OCI-LY1 (cell line): Measurements from ENCODE around the gene ZNF334.

Source experiments
- EZH2 ChIP-seq: fragments of 200-600 bp; sonication (generic), shearing (Covaris generic); IDR thresholded peaks from 2 replicates; pipeline ENCODE4 v1.8.0; 2017; ENCODE audit warnings: borderline replicate concordance, mixed run types, mild to moderate bottlenecking, antibody characterized with exemption, low read length, moderate library complexity, mixed read lengths
- TF ChIP-seq, protein P1 (sequence below): fragments of 200-600 bp; sonication (generic), shearing (Covaris generic); IDR thresholded peaks from 2 replicates; pipeline ENCODE4 v1.5.1; 2017; ENCODE audit warnings: mild to moderate bottlenecking, antibody characterized with exemption, low read length, moderate library complexity, mixed read lengths

DNA sequence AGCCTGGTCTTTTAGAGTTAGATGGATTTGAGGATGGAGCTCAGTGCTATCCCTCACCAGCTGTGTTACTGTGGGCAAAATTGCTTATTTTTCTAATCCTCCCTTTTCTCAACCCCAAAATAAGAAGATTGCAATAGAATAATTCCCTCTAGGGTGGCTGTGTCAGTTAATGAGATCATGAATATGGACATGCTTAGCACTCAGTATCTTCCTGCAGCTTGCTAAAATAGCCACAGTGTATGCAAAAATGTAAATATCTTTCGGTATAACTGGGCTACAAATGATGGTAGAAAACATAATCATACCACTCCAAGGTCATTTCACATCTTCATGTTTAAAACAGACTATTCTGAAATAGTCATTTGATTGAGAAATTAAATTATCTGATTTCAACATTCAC, 35.7 kb downstream of the ZNF334 start:
- no peak for TF ChIP-seq EZH2
- TF ChIP-seq, protein P1, sequence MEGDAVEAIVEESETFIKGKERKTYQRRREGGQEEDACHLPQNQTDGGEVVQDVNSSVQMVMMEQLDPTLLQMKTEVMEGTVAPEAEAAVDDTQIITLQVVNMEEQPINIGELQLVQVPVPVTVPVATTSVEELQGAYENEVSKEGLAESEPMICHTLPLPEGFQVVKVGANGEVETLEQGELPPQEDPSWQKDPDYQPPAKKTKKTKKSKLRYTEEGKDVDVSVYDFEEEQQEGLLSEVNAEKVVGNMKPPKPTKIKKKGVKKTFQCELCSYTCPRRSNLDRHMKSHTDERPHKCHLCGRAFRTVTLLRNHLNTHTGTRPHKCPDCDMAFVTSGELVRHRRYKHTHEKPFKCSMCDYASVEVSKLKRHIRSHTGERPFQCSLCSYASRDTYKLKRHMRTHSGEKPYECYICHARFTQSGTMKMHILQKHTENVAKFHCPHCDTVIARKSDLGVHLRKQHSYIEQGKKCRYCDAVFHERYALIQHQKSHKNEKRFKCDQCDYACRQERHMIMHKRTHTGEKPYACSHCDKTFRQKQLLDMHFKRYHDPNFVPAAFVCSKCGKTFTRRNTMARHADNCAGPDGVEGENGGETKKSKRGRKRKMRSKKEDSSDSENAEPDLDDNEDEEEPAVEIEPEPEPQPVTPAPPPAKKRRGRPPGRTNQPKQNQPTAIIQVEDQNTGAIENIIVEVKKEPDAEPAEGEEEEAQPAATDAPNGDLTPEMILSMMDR: no peak
